Activated gamma-delta T cell (primary cell): Measurements from ENCODE around the gene COL25A1.
"Not testable (repeated sequence)": the region's sequence is repeated elsewhere in the genome, so short reads cannot be mapped to it uniquely, and the experiment has no call there.

Experiments
- DNase-seq: peaks from one replicate; lab custom pipeline; 2025; lab: John Stamatoyannopoulos, UW

The COL25A1 gene

GRCh38 chr4:109011241-109012026 is 291.0 kb downstream of the COL25A1 start:
- DNase-seq, result no peak

GRCh38 chr4:109010521-109010920 is 291.9 kb downstream of the COL25A1 start:
- DNase-seq, result no peak

GRCh38 chr4:109009909-109010308 is 292.5 kb downstream of the COL25A1 start:
- DNase-seq, result no peak

GRCh38 chr4:109007976-109008375 is 294.5 kb downstream of the COL25A1 start:
- DNase-seq, result no peak

GRCh38 chr4:109005523-109005922 is 296.9 kb downstream of the COL25A1 start:
- DNase-seq, result no peak

GRCh38 chr4:109004418-109004817 is 298.0 kb downstream of the COL25A1 start:
- no peak for DNase-seq

- no peak for DNase-seq
Observed at GRCh38 chr4:109003964-109004363, 298.5 kb downstream of the COL25A1 start.

- DNase-seq, result no peak
Observed at GRCh38 chr4:108991551-108992328, 310.7 kb downstream of the COL25A1 start.

GRCh38 chr4:108988464-108989195 is 313.8 kb downstream of the COL25A1 start:
- no peak for DNase-seq

- not testable (repeated sequence) for DNase-seq
Observed at GRCh38 chr4:108984495-108984894, 318.0 kb downstream of the COL25A1 start.

GRCh38 chr4:108982402-108983185 is 319.9 kb downstream of the COL25A1 start:
- no peak for DNase-seq

GRCh38 chr4:108980455-108981239 is 321.8 kb downstream of the COL25A1 start:
- DNase-seq, result no peak

GRCh38 chr4:108979759-108980158 is 322.7 kb downstream of the COL25A1 start:
- no peak for DNase-seq

GRCh38 chr4:108978066-108978465 is 324.4 kb downstream of the COL25A1 start:
- no peak for DNase-seq

GRCh38 chr4:108972613-108973283 is 329.7 kb downstream of the COL25A1 start:
- DNase-seq, result no peak

GRCh38 chr4:108971473-108971872 is 331.0 kb downstream of the COL25A1 start:
- DNase-seq, result no peak

GRCh38 chr4:108965472-108966076 is 336.9 kb downstream of the COL25A1 start:
- no peak for DNase-seq

- DNase-seq, result no peak
Observed at GRCh38 chr4:108965016-108965415, 337.4 kb downstream of the COL25A1 start.

GRCh38 chr4:108963910-108964309 is 338.5 kb downstream of the COL25A1 start:
- DNase-seq, result no peak

GRCh38 chr4:108959491-108959890 is 343.0 kb downstream of the COL25A1 start:
- no peak for DNase-seq
